Spleen (tissue), 11 donors: ENCODE data around the gene VPS36. TPM values are rescaled to one million over a fixed set of nuclear protein-coding genes. Genes with fewer than 3 reads are reported as not detected.

Source experiments
- DNase-seq: peaks from one replicate; pipeline ENCODE4 v3.0.0-alpha.2; 2020
- H3K27ac ChIP-seq, 8 donors: fragments of 200-600 bp; sonication (generic) in 7 of 8; 1 replicate in 4 of 8; 2 replicates in 4 of 8; pipeline versions ENCODE4 v1.5.0 to v1.8.0; 2016 to 2021; ENCODE audit warnings: inconsistent platforms in 4 of 8, mild to moderate bottlenecking in 4 of 8, moderate library complexity in 1 of 8
- H3K27me3 ChIP-seq, 7 donors: fragments of 200-600 bp; sonication (generic) in 6 of 7; replicated peaks in 1 of 7; 1 replicate in 4 of 7; 2 replicates in 3 of 7; pipeline versions ENCODE4 v1.5.0 to v1.8.0; 2016 to 2021; ENCODE audit warnings: inconsistent platforms in 3 of 7, mild to moderate bottlenecking in 1 of 7
- H3K36me3 ChIP-seq, 6 donors: fragments of 200-600 bp; sonication (generic) in 5 of 6; 1 replicate in 4 of 6; 2 replicates in 2 of 6; pipeline versions ENCODE4 v1.5.0 to v1.8.0; 2016 to 2021; ENCODE audit warnings: inconsistent platforms in 2 of 6
- H3K4me1 ChIP-seq, 6 donors: fragments of 200-600 bp; sonication (generic) in 5 of 6; 1 replicate in 3 of 6; 2 replicates in 3 of 6; pipeline versions ENCODE4 v1.5.0 to v1.8.0; 2016 to 2021; ENCODE audit warnings: inconsistent platforms in 3 of 6
- H3K4me3 ChIP-seq, 8 donors: fragments of 200-600 bp; sonication (generic) in 7 of 8; 1 replicate in 4 of 8; 2 replicates in 4 of 8; pipeline versions ENCODE4 v1.5.0 to v1.8.0; 2016 to 2021; ENCODE audit warnings: inconsistent platforms in 4 of 8, mild to moderate bottlenecking in 4 of 8, moderate library complexity in 2 of 8
- H3K9me3 ChIP-seq, 8 donors: fragments of 200-600 bp; sonication (generic) in 7 of 8; 1 replicate in 4 of 8; 2 replicates in 4 of 8; pipeline versions ENCODE4 v1.5.0 to v1.8.0; 2016 to 2021; ENCODE audit warnings: inconsistent platforms in 4 of 8
- POLR2A ChIP-seq, 3 donors: fragments of 450-650 bp; IDR thresholded peaks; one replicate each; pipeline ENCODE4 v1.5.1; 2017; ENCODE audit warnings: antibody characterized with exemption in 3 of 3, mild to moderate bottlenecking in 1 of 3
- POLR2AphosphoS5 ChIP-seq, 3 donors: sonication (generic); formaldehyde crosslinking; IDR thresholded peaks; one replicate each; pipeline ENCODE4 v1.5.1; 2017; ENCODE audit warnings: antibody characterized with exemption in 3 of 3
- WGBS, 5 donors: extraction: QIAGEN DNeasy Blood & Tissue Kit in 3 of 5; methylation state at CpG; one replicate each; pipeline versions ENCODE4 v1.1.5 to v1.1.7; 2013 to 2018; 5-methylcytosine and 5-hydroxymethylcytosine counted together
- intact Hi-C: fragments of 100-400 bp; cut with DNase I; formaldehyde crosslinking; loops from one replicate; pipeline ENCODE4 v1.15.0; 2023; ENCODE audit warnings: low total_unique reads
- polyA plus RNA-seq, 3 donors: library from polyadenylated mRNA; stranded (reverse); fragments of 200-250 nt; gene quantifications; one replicate each; pipeline ENCODE4 v1.2.1, GENCODE V29; 2013
- total RNA-seq, 7 donors: library from RNA; depleted of rRNA in 3 of 7; stranded (reverse); fragments of >200 nt in 3 of 7; fragmentation: NEBNext Ultra II Directional in 4 of 7; extraction: Animal tissue kit (Norgen Biotek cat#: 25700) in 4 of 7; gene quantifications; one replicate each; pipeline versions ENCODE4 v1.1.0 to v1.2.1, GENCODE V29; 2016 to 2021
- TF ChIP-seq, protein P1 (sequence below), 11 experiments: fragments of 200-600 bp in 7 of 11; fragments of 450-650 bp in 4 of 11; sonication (generic) in 4 of 11; IDR thresholded peaks in 8 of 11; conservative IDR thresholded peaks in 3 of 11; 1 replicate in 7 of 11; 2 replicates in 4 of 11; pipeline versions ENCODE4 v1.4.0 to v1.8.0; 2016 to 2021; ENCODE audit warnings: antibody characterized with exemption in 11 of 11, inconsistent platforms in 4 of 11, mild to moderate bottlenecking in 1 of 11
- donor health status: healthy with polysubstance abuse.
- donor health status: DM: no; HTN: no; CAD: no; lungs with moderate emphysema.
- donor health status: DM: no; HTN: no; CAD: no.
- donor health status: Bipolar disorder and iron deficiency.
- donor health status: healthy.
- donor health status: DM: no; HTN: no; CAD: no.
- donor health status: DM: yes; HTN: yes; CAD: no.

Gene VPS36
- total and polyA plus RNA-seq, 10 donors = 18.3 to 98.9 (median 55.5) TPM

DNA sequence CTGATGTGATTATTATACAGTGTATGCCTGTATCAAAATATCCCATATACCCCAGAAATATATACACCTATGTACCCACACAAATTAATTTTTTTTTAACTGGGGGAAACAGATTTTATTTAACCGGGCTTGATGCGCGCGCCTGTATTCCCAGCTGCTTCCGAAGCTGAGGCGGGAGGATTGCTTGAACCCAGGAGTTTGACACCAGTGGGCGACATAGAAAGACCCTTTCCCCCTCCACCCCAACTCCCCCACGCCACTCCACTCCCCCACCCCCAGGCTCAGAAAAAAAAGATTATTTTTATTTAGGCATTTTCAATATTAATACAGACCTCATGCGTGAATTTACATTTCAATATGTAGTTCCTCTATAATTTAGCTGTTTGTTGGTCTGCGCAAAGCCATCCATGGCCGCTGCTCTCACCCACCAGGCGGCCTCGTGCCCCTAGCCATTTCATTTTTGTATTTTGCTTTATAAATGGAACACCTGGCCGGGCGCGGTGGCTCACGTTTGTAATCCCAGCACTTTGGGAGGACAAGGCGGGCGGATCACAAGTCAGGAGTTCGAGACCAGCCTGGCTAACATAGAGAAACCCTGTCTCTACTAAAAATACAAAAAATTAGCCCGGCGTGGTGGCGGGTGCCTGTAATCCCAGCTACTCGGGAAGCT, 836 bp upstream of the VPS36 start:
- H3K27me3 ChIP-seq = no peaks in the 10 kb centered on the region
- H3K9me3 ChIP-seq = no peaks in the 10 kb centered on the region
- DNase-seq = no peak
- H3K4me1 ChIP-seq = peaks cover 20 to 70% (median 47%) of the 10 kb centered on the region in 6 donors
- TF ChIP-seq, protein P1, sequence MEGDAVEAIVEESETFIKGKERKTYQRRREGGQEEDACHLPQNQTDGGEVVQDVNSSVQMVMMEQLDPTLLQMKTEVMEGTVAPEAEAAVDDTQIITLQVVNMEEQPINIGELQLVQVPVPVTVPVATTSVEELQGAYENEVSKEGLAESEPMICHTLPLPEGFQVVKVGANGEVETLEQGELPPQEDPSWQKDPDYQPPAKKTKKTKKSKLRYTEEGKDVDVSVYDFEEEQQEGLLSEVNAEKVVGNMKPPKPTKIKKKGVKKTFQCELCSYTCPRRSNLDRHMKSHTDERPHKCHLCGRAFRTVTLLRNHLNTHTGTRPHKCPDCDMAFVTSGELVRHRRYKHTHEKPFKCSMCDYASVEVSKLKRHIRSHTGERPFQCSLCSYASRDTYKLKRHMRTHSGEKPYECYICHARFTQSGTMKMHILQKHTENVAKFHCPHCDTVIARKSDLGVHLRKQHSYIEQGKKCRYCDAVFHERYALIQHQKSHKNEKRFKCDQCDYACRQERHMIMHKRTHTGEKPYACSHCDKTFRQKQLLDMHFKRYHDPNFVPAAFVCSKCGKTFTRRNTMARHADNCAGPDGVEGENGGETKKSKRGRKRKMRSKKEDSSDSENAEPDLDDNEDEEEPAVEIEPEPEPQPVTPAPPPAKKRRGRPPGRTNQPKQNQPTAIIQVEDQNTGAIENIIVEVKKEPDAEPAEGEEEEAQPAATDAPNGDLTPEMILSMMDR (IDR thresholded peaks at IDR 0.05 in 8 of 11, conservative IDR thresholded peaks at IDR 0.05 in 3 of 11) = no peak
- TF ChIP-seq POLR2A (IDR thresholded peaks at IDR 0.05) (no peak), POLR2AphosphoS5 (IDR thresholded peaks at IDR 0.05) (no peak)
- 90 to 94% (median 90%) methylated on average over 24 of the region's 24 CpGs for WGBS, 5 donors
- peak overlapping the region in 4 of 8 donors; percentile 96 to 99 (median 98) for H3K27ac ChIP-seq
- H3K4me3 ChIP-seq = no peak overlapping the region
- intact Hi-C loops = loop anchor here (10.0 kb wide), 3 partner anchors 106 to 436 kb away; partner anchors contain the start of genes ALG11 and ATP7B
- peaks cover 0 to 4% (median 0%) of the 10 kb centered on the region in 6 donors for H3K36me3 ChIP-seq

DNA sequence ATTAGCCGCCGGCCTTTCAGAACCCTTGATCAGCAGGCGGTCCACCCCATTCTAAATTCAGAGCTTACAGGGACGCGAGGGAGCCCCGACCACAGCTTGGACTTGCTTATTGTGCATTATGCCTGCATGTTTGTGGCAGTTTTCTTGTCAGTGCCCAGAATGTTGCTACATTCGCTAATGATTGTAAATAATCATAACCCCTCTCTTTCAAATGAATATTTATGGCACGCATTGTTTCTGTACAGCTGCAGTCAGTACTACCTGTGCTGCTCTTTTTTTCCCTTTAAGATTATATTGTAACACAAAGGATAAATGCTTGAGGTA, 321 bp upstream of the VPS36 start:
- Histone ChIP-seq H3K4me3 (peak overlapping the region in 6 of 8 donors; percentile 70 to 78 (median 77)), H3K36me3 (peaks cover 0 to 9% (median 0%) of the 10 kb centered on the region in 6 donors), H3K27ac (peak overlapping the region in 7 of 8 donors; percentile 94 to 99 (median 98)), H3K27me3 (no peaks in the 10 kb centered on the region), H3K4me1 (peaks cover 17 to 67% (median 43%) of the 10 kb centered on the region in 6 donors), H3K9me3 (no peaks in the 10 kb centered on the region)
- TF ChIP-seq, protein P1 (IDR thresholded peaks at IDR 0.05 in 8 of 11, conservative IDR thresholded peaks at IDR 0.05 in 3 of 11) = peak in 6 of 11 experiments; percentile 4 to 79 (median 60)
- TF ChIP-seq POLR2AphosphoS5 (IDR thresholded peaks at IDR 0.05) (no peak), POLR2A (IDR thresholded peaks at IDR 0.05) (no peak)
- WGBS, 5 donors = 8 to 13% (median 11%) methylated on average over 5 to 8 of the region's 8 CpGs
- no peak for DNase-seq
- intact Hi-C loops = loop anchor here (10.0 kb wide), 3 partner anchors 106 to 436 kb away; partner anchors contain the start of genes ALG11 and ATP7B

DNA sequence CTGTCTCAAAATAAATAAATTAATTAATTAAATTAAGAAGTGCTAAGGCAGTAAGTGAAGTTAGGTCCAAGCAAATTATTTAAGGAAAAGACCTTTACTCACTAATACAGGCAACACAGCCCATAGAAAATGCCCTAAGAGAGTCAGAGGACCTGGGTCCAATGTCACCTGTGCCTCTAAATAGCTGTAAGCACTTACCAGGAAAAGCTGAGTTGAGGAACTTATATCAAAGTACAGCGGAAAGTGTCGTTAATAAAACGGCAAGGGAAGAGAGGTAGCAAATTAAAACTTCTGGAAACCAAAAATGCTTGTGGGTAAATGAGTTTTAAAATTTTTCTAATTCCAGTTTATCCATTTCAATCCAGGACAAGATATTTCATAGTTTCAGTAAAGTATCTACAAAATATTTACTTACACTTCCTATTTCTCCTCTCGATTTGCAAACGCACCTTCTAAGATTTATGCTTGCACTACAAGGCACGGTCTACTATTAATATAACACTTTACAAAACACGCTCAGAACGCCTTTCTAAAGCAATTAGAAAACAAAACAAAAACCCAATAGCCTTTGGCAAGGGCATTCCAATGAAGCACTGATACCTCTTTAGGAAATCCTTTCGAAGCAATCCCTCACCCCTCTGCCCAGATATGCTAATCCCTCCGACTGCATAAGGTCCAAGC, 963 bp downstream of the VPS36 start:
- intact Hi-C loops = loop anchor here (10.0 kb wide), 3 partner anchors 105 to 435 kb away; partner anchors contain the start of genes ALG11 and ATP7B
- Histone ChIP-seq H3K4me3 (peak overlapping the region; percentile 70 to 80 (median 77)), H3K9me3 (no peaks in the 10 kb centered on the region), H3K4me1 (peaks cover 17 to 61% (median 40%) of the 10 kb centered on the region in 6 donors), H3K27me3 (no peaks in the 10 kb centered on the region), H3K36me3 (peaks cover 0 to 17% (median 2%) of the 10 kb centered on the region in 6 donors), H3K27ac (peak overlapping the region; percentile 90 to 99 (median 98))
- no peak for TF ChIP-seq POLR2AphosphoS5 (IDR thresholded peaks at IDR 0.05)
- TF ChIP-seq POLR2A (IDR thresholded peaks at IDR 0.05) = no peak
- TF ChIP-seq, protein P1 (IDR thresholded peaks at IDR 0.05 in 8 of 11, conservative IDR thresholded peaks at IDR 0.05 in 3 of 11) = no peak
- no peak for DNase-seq
- 1 to 5% (median 2%) methylated on average over 10 of the region's 10 CpGs for WGBS, 5 donors
